HG03439 (cell line): Measurements from ENCODE around the gene TBC1D5.

Experiments used
- ATAC-seq: cut with Tn5 transposase; IDR thresholded peaks from one replicate; pipeline ENCODE4 v1.9.1; 2021; ENCODE audit warnings: mild to moderate bottlenecking, moderate library complexity; ENCODE audit not compliant: unreplicated experiment

The TBC1D5 gene

DNA sequence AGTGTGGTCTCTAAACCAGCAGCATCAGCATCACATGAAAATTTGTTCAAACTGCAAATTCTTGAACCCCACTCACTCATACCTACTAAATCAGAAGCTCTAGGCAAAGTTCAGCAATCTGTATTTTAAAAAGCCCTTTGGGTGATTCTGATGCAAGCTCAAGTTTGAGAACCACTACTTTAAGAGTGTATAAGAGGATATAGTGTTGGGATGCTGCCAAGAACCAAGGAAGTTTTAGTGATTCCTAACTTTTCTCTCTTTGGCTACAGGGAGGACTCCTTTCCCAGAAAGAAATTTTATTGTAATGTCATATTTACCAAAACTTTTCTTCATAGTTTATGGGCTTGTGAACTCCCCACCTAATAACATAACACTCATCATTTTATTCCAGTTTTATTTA, 422.2 kb downstream of the TBC1D5 start:
- no peak for ATAC-seq

- no peak for ATAC-seq
Observed at GRCh38 chr3:17315897-17316296, 426.5 kb downstream of the TBC1D5 start.

- ATAC-seq: no peak
Observed at GRCh38 chr3:17314171-17314570, 428.3 kb downstream of the TBC1D5 start.

- no peak for ATAC-seq
Observed at GRCh38 chr3:17313746-17314145, 428.7 kb downstream of the TBC1D5 start.

DNA sequence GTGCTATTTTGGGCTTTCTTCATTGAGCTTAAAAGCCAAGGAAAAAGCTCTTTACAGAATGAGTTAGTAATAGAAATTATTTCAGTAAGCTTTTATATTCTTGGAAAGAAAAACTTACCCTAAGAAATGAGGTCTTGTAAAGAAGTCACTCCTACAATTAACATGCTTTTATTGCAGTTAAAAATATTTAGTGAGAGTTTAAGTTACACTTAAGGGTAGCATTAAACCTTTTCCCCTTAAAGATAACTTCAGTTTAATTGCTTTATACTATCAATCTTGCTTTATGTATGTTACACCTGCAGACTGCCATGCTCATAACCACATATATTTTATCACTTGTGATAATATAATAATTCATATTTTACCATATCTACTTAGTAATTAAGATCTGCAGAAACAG, 431.4 kb downstream of the TBC1D5 start:
- no peak for ATAC-seq

- ATAC-seq: no peak
Observed at GRCh38 chr3:17307887-17308286, 434.5 kb downstream of the TBC1D5 start.

GRCh38 chr3:17307482-17307881, 434.9 kb downstream of the TBC1D5 start:
- no peak for ATAC-seq

GRCh38 chr3:17304969-17305368, 437.5 kb downstream of the TBC1D5 start:
- no peak for ATAC-seq

DNA sequence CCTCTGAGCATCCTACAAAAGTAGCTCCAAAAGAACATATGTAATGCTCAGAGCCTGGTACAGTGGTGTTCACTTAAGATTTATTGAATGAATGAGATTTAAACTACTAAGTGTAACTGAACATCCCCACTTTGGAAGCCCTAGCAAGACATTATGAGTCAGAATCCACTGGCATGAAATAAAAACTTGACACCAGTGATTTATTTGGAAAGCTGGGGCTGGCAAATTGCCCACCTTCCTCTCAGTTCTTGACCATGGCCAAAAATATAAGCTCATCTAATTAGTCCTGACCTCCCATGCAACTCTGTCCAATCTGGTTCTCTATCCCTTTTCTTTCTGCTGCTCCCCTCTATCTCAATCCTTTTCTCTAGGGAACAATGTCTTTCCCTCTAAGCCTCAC, 439.7 kb downstream of the TBC1D5 start:
- ATAC-seq: no peak

DNA sequence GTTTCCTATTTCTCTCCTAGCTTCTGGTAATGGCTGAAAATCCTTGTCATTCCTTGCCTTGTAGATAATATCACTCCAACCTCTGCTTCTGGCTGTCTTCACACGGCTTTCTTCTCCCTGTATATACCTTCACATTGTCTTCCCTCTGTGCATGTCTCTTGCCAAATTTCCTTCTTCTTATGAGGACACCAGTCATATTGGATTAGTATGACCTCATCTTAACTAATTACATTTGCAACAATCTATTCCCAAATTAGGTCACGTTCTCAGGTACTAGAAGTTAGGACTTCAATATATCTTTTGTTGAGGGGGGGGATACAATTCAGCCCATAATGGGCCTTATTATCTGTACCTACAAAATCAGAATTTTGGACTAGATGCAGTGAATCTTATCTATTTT, 440.3 kb downstream of the TBC1D5 start:
- ATAC-seq: no peak

DNA sequence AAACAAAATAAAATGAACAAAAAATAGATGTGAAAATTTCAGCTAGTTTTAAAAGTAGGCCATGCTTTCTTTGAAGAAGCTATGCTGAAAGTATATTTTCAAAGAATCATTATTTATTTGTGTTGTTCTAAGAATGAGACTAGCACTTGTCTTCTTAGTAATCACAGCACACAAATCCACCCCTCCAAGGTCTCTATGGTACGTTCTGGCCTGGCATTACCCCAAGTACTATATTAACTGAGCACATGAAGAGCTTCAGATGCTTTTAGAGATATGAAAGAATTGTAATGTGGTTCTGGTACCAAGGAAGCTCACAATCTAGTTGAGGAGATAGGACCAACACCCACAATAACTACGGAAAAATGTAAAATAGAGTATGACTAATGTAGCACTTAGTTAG, 441.2 kb downstream of the TBC1D5 start:
- ATAC-seq: no peak

- no peak for ATAC-seq
Observed at GRCh38 chr3:17300441-17300840, 442.0 kb downstream of the TBC1D5 start.

DNA sequence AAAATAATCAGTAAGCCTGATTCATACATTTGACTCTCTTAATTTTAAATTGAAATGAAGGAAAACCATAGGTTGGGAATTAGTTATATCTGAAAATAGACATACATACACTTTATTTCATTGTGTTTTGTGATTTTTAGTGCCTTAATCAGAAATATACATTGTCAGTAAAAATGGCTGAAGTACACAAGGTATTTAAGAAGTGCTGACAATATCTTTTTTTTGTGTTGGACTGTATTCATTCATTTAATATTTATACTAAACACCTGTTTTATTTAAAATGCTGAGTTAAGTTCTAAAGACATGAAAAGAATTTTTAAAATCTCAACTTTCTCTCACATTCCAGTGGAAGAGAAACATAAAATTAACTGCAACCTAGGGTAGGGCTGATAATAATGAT, 444.4 kb downstream of the TBC1D5 start:
- no peak for ATAC-seq

GRCh38 chr3:17292556-17292955, 449.9 kb downstream of the TBC1D5 start:
- no peak for ATAC-seq

GRCh38 chr3:17290894-17291293, 451.5 kb downstream of the TBC1D5 start:
- ATAC-seq: no peak

GRCh38 chr3:17288839-17289399, 453.5 kb downstream of the TBC1D5 start:
- ATAC-seq: no peak

GRCh38 chr3:17287006-17287689, 455.3 kb downstream of the TBC1D5 start:
- ATAC-seq: no peak

DNA sequence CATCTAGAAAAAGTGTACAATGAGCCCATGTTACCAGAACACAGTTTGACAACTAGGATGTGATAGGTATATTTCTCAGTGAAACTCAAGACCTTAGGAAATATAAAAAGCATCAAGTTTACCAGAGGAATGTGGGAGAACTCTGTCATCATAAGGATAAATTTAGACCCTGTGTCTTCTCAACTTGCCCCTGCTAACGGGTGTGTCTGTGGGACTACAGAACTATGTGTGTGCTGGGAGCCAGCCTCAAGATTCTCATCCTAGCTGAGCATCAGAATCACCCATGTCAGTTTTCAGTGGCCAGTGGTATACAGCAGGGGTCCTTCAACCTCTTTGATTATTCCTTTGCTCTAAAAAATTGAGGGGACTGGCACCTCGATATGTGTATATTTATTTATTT, 464.4 kb downstream of the TBC1D5 start:
- ATAC-seq: no peak

DNA sequence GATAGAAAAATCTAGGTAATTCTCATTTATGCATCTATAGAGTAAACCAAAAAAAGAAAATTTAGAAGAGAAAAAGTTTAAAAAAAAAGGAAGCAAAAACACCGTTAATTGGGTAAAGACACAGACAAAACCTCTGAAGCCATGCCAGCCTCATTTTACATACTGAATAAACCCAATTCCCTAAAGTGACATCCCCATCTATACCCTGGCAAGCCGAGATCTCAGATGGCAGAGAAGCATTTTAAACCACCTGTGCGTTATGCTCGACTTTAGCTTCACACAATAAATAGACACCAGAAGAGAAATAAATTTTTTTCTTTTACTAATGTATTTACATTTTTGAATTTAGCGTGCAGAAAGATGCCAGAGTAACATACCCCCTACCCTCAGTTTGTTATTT, 475.6 kb downstream of the TBC1D5 start:
- ATAC-seq: no peak

GRCh38 chr3:17261627-17262369, 480.6 kb downstream of the TBC1D5 start:
- ATAC-seq: no peak

GRCh38 chr3:17260257-17260656, 482.2 kb downstream of the TBC1D5 start:
- no peak for ATAC-seq

DNA sequence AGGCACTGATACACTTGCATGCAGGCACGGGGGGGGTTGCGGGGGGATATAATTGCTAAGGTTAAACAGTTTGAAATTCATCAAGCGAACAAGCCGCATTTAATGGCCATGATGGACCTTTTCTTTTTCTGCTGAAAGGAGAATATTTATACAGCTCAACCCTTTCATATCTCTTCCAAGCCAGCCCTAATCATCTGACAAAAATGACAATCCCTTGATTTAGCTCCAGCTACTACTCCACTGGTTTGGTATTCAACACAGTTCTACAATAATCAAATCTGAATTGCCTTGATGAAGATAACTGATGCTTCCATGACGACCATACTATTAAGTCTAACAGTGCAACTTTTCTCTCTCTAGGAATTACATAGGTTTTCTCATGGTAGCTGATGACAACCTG, 482.7 kb downstream of the TBC1D5 start:
- ATAC-seq: no peak
